ENCODE data around the gene BTNL3.

The BTNL3 gene

GRCh38 chr5:181050016-181050415 is 61.4 kb downstream of the BTNL3 start:
- DNase-seq = no peak

- no peak for DNase-seq
Measured at GRCh38 chr5:181051841-181052671, 63.4 kb downstream of the BTNL3 start.

GRCh38 chr5:181052672-181053487 is 64.2 kb downstream of the BTNL3 start:
- no peak for DNase-seq

- DNase-seq = no peak
Measured at GRCh38 chr5:181053488-181054121, 65.0 kb downstream of the BTNL3 start.

- no peak for DNase-seq
Measured at GRCh38 chr5:181054138-181054537, 65.5 kb downstream of the BTNL3 start.

- no peak for DNase-seq
Measured at GRCh38 chr5:181054871-181055459, 66.3 kb downstream of the BTNL3 start.

Data from bone marrow (tissue), 2 donors.